ENCODE data around the gene KRT84.

The KRT84 gene

DNA sequence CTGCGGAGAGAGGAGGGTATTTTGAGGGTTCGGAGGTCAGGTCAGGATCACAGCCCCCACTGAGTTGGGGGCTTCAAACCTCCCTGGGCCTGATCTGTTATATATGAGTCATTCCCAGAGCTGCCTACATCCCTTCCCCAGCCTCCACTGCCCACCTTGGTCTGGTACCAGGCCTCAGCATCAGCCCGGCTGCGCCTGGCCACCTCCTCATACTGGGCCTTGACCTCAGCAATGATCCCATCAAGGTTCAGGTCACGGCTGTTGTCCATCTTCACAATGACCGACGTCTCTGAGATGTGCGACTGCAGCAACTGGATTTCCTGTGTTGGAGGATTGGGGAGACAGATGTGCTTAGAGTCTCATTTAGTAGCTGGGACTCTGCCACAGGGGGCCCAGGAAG is 4.2 kb downstream of the KRT84 start:
- no peak for DNase-seq

DNA sequence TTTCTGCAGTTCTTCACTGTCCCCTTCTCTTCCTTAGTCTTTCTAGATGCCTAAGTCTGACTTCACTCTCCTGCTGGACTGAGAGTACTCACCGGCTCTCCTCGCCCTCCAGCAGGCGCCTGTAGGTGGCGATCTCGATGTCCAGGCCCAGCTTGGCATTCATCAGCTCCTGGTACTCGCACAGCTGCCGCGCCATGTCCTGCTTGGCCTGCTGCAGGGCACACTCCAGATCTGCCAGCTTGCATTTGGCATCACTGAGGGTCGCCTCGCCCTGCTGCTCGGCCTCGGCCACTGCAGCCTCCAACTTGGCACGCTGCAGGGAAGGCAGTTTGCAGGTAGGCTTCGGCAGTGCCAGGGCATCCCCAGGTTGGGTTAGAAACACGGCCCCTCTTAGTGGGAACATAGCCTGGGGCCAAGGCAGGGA is 5.2 kb downstream of the KRT84 start:
- DNase-seq, result no peak

- no peak for DNase-seq
These were observed 5.9 kb downstream of the KRT84 start for GRCh38 chr12:52379536-52379935.

DNA sequence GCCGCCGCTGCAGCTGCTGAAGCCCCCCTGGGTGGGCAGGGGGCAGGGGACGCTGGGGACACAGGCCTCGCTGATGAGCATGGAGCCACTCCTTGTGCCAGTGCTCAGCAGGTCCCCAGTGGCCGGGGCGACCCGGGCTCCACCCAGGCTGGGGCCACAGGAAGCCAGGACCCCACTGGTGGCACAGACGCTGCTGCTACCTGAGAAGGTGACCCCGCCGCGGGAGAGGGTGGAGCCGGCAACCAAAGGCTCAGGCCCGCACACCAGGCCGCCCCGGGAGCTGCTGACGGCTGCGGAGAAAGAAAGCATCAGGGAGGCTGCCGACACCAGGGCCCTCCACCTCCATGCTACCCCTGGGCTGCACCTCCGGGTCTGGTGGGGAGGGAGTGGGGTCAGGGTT is 7.4 kb downstream of the KRT84 start:
- DNase-seq, result no peak

- no peak for DNase-seq
These were observed 8.2 kb downstream of the KRT84 start for GRCh38 chr12:52377266-52377665.

- DNase-seq, result peak; percentile 28 to 80
These were observed 13.0 kb downstream of the KRT84 start for GRCh38 chr12:52372216-52373154.

GRCh38 chr12:52371716-52372115 is 13.7 kb downstream of the KRT84 start:
- no peak for DNase-seq

- no peak for DNase-seq
These were observed 14.4 kb downstream of the KRT84 start for GRCh38 chr12:52370926-52371608.

GRCh38 chr12:52369809-52370208 is 15.6 kb downstream of the KRT84 start:
- no peak for DNase-seq

- no peak for DNase-seq
These were observed 16.2 kb downstream of the KRT84 start for GRCh38 chr12:52369211-52369610.

DNA sequence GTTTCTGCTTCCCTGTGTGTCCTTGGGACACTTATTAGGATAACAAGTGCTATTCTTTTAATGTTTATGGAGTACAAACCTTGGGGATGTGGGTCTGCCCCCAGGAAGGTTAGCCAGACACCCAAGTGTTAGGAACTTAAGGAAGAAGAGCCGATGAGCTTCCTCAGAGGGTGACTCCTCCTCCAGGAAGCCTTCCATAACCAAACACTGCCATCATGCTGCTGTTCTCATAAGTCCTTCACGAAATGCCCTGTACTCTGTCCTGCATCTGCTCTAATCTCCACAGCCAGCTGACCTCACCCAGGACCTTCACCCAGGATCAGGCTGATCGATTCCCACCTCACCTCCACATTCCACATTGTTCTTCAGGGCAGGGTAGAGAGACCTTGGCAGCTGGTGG is 16.9 kb downstream of the KRT84 start:
- no peak for DNase-seq

DNA sequence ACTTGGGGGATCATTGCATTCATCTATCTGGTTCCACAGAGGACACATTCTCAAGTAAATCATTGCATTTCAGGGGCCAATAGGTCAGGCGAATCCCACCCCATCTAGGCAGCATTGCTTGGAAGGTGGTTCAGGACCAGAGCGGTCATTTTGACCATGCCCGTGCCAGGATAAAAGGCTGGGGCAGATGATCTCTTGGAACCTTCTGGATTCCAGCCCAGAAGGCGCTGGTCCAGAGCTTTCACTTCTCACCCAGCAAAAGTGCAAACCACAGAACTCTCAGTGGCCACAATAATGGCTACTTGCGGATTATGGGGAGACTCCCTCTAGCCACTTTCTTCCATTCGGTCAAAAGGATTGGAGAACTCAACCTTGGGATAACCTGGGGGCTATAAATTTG is 17.6 kb downstream of the KRT84 start:
- no peak for DNase-seq

- DNase-seq, result no peak
These were observed 18.5 kb downstream of the KRT84 start, which contains the start of gene KRT85 for GRCh38 chr12:52366738-52367485. TSS of gene KRT85 (minus strand) at chr12:52367481. CDS start at chr12:52367405, 76 bp downstream.

DNA sequence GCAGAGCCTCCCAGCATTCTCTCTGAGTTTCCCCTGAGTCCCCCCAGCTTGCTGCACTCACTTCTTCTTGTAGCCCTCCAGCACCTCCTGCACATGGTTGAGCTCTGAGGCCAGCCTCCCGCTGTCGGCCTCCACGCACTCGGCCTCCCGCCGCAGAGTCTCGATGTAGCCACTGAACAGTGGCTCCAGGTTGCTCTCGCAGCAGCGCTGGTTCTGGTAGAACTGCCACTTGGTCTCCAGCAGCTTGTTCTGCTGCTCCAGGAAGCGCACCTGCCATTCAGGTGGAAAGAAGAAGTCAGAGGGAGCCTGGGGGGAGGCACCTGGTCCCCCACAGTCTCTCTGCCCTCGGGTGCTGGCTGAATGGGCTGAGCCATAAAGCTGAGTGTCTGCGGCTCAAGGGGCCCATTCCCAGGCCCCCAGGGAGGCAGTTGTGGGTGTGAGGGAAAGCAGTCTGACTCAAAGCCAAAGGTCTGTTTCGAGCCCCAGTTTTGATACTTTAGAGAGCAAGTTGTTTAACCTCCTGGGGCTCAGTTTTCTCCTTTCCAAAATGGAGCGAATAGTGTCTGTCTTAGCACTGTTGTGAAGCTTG is 20.5 kb downstream of the KRT84 start:
- DNase-seq, result no peak

- no peak for DNase-seq
These were observed 21.4 kb downstream of the KRT84 start for GRCh38 chr12:52364061-52364460.

DNA sequence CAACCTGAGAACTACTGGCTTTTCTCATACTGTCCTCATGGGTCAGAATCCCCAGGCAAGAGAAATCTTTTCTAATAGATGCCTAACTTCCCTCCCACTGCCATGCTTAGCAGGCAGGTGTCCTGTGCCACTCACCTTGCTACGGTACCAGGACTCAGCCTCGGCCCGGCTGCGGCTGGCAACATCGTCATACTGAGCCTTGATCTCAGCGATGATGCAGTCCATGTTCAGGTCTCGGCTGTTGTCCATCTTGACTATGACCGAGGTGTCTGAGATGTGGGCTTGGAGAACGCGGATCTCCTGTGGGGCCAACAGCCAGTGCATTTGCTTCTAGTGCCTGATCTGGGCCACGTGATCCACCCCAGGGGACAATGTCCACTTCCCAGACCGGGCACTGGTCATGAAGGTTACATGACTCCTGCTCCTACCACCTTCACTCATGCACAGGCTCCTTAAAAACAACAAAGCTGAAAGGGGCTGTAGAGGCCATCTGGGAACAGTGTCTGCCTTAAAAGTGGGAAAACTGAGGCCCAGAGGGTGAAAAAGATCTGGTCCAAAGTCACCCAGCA is 22.3 kb downstream of the KRT84 start:
- no peak for DNase-seq

GRCh38 chr12:52362118-52362726 is 23.2 kb downstream of the KRT84 start:
- peak in 1 of 2 experiments; percentile 8 for DNase-seq

DNA sequence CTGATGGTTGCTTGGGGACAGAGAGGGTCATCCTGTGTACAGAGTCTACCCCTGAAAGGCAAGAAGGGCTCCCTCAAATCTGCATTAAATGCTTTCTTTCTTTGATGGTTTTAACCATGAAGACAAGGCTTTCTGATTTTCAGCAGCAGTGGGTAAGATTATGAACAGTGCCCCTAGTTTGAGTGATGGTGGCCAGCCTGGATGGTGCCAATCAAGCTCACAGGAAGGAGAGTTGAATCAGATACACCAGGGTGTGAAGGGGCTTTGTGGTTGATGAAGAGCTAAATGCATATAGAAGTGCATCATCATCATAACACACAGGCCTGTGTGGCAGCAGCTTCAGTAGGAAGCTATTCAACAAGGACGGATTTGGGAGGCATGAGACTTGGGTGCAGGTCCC is 23.9 kb downstream of the KRT84 start:
- no peak for DNase-seq

DNA sequence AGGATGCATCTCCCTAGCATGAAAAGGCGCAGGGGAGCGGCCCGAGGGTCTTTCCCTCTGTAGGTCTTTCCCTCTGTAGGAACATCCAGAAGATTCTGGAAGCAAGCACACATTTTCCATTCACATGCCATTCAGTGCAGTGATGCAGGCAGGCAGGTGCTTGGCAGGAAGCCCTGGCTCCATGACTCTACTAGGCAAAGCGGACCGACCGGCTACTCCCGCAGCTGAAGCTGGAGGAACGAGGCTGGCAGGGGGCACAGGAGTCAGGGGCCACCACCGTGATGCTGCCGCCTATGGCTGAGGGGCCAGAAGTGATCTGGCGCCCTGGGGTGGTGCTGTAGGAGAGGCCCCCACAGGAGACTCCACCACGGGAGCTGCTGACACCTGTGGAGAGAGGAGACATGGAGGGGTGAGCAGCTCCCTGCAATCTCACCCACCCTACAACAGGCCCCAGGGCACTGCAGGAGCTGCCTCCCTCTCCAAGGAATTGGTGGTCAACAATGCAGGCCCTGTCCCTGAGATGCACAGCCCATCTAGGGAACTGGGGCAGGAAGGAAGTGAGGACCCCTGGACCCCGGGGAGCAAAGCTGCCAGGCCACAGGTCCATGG is 24.7 kb downstream of the KRT84 start:
- DNase-seq, result no peak

GRCh38 chr12:52360106-52360662 is 25.3 kb downstream of the KRT84 start:
- no peak for DNase-seq

DNA sequence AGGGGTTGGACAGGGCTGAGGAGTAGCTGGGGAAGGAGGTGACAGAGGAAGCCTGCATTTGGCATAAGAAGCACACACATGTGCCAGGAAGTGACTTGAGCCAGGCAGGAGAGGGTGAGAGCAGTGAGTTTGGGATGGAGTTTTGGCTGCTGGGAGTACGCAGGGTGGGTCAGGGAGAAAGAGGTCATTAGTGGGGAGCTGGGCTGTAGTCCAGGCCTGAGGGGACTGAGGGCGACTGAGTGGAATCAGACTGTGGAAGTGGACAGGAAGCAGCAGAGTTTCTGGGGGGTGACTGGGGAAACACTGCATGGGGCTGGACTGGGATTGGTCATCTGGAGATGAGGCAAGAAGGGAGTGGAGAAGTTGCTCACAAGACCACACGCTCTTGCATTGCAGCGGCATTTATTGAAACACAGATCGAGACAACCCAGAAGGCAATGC is 25.8 kb downstream of the KRT84 start:
- DNase-seq, result no peak

Measured in SW 1271 (cell line).